SH-SY5Y (cell line): ENCODE data around the gene IFNA8.

ENCODE experiments used
- GATA2 ChIP-seq: IDR thresholded peaks from 2 replicates; pipeline ENCODE4 v1.6.1; 2011; ENCODE audit warnings: mild to moderate bottlenecking, low read depth, low read length
- GATA3 ChIP-seq: IDR thresholded peaks from 2 replicates; pipeline ENCODE4 v1.6.1; 2011; ENCODE audit warnings: low read depth, mild to moderate bottlenecking, low read length, moderate library complexity

Gene IFNA8

GRCh38 chr9:21408817-21409216 is at the start of gene IFNA8:
Gene IFNA8, plus strand, starts transcription at chr9:21409117. Its CDS starts 60 bp downstream, at chr9:21409177.
- TF ChIP-seq GATA3 = no peak
- no peak for TF ChIP-seq GATA2

- TF ChIP-seq GATA2 (no peak), GATA3 (no peak)
Observed at GRCh38 chr9:21362287-21362686, 46.6 kb upstream of the IFNA8 start.

- TF ChIP-seq GATA3 (no peak), GATA2 (no peak)
Observed at GRCh38 chr9:21367957-21368356, 41.0 kb upstream of the IFNA8 start, which contains the start of gene IFNA13. Gene IFNA13, minus strand, starts transcription at chr9:21368057. Its CDS starts 47 bp downstream, at chr9:21368010.

- TF ChIP-seq GATA2 = no peak
- TF ChIP-seq GATA3 = no peak
Observed at GRCh38 chr9:21381448-21382339, 27.2 kb upstream of the IFNA8 start.

- TF ChIP-seq GATA3 (no peak), GATA2 (no peak)
Observed at GRCh38 chr9:21383627-21384026, 25.3 kb upstream of the IFNA8 start.

- TF ChIP-seq GATA3 = no peak
- TF ChIP-seq GATA2 = no peak
Observed at GRCh38 chr9:21385131-21385670, 23.7 kb upstream of the IFNA8 start, which contains the start of gene IFNA2. Gene IFNA2, minus strand, starts transcription at chr9:21385398. Its CDS starts 69 bp downstream, at chr9:21385329.

GRCh38 chr9:21392270-21392669 is 16.6 kb upstream of the IFNA8 start:
- TF ChIP-seq GATA3 (no peak), GATA2 (no peak)

GRCh38 chr9:21395778-21396717 is 12.9 kb upstream of the IFNA8 start:
- no peak for TF ChIP-seq GATA2
- TF ChIP-seq GATA3 = no peak

- TF ChIP-seq GATA3 (no peak), GATA2 (no peak)
Observed at GRCh38 chr9:21398955-21399489, 9.9 kb upstream of the IFNA8 start.

GRCh38 chr9:21399956-21400355 is 9.0 kb upstream of the IFNA8 start:
- TF ChIP-seq GATA3 = no peak
- TF ChIP-seq GATA2 = no peak

GRCh38 chr9:21402386-21403251 is 6.3 kb upstream of the IFNA8 start:
- no peak for TF ChIP-seq GATA3
- TF ChIP-seq GATA2 = no peak

- TF ChIP-seq GATA2 (no peak), GATA3 (no peak)
Observed at GRCh38 chr9:21404146-21404545, 4.8 kb upstream of the IFNA8 start.

GRCh38 chr9:21412107-21412506 is 3.2 kb downstream of the IFNA8 start:
- TF ChIP-seq GATA3 (no peak), GATA2 (no peak)

- TF ChIP-seq GATA2 (no peak), GATA3 (no peak)
Observed at GRCh38 chr9:21413151-21413550, 4.2 kb downstream of the IFNA8 start.
